Heart left ventricle (tissue), 16 donors: ENCODE measurements around the gene CLEC16A. TPM values are rescaled to one million over a fixed set of nuclear protein-coding genes. Genes with fewer than 3 reads are reported as not detected.

ENCODE experiments used
- ATAC-seq, 4 donors: fragments of 200-7000 bp; cut with Tn5 transposase; one replicate each; pipeline ENCODE4 v1.9.1; 2020 to 2022; ENCODE audit warnings: moderate library complexity in 4 of 4, mild to moderate bottlenecking in 3 of 4, moderate number of reproducible peaks in 1 of 4
- DNase-seq, 5 donors: peaks; one replicate each; pipeline ENCODE4 v3.0.0-alpha.2; 2020
- H3K27ac ChIP-seq, 12 donors: fragments of 200-600 bp; sonication (generic) in 4 of 12; one replicate each; pipeline versions ENCODE4 v1.5.0 to v1.8.0; 2016 to 2022; ENCODE audit warnings: mild to moderate bottlenecking in 2 of 12
- H3K27me3 ChIP-seq, 9 donors: fragments of 200-600 bp; sonication (generic) in 2 of 9; one replicate each; pipeline versions ENCODE4 v1.5.1 to v1.8.0; 2016 to 2022; ENCODE audit warnings: mild to moderate bottlenecking in 3 of 9
- H3K36me3 ChIP-seq, 9 donors: fragments of 200-600 bp; sonication (generic) in 2 of 9; one replicate each; pipeline versions ENCODE4 v1.5.0 to v1.8.0; 2018 to 2022; ENCODE audit warnings: mild to moderate bottlenecking in 2 of 9
- H3K4me1 ChIP-seq, 12 donors: fragments of 200-600 bp; sonication (generic) in 4 of 12; one replicate each; pipeline versions ENCODE4 v1.5.0 to v1.8.0; 2016 to 2022; ENCODE audit warnings: mild to moderate bottlenecking in 3 of 12
- H3K4me3 ChIP-seq, 12 donors: fragments of 200-600 bp; sonication (generic) in 4 of 12; one replicate each; pipeline versions ENCODE4 v1.5.0 to v1.8.0; 2017 to 2022; ENCODE audit warnings: mild to moderate bottlenecking in 9 of 12, moderate library complexity in 4 of 12
- H3K9me3 ChIP-seq, 12 donors: fragments of 200-600 bp; sonication (generic) in 4 of 12; one replicate each; pipeline versions ENCODE4 v1.5.0 to v1.8.0; 2016 to 2022; ENCODE audit warnings: mild to moderate bottlenecking in 1 of 12
- CTCF ChIP-seq, 12 donors: fragments of 200-600 bp; sonication (generic) in 4 of 12; IDR thresholded peaks; one replicate each; pipeline versions ENCODE4 v1.5.0 to v1.8.0; 2018 to 2022; ENCODE audit warnings: antibody characterized with exemption in 12 of 12, mild to moderate bottlenecking in 5 of 12
- POLR2A ChIP-seq, 2 donors: fragments of 450-650 bp; IDR thresholded peaks; one replicate each; pipeline ENCODE4 v1.6.1; 2017; ENCODE audit warnings: antibody characterized with exemption in 2 of 2, mild to moderate bottlenecking in 2 of 2, moderate library complexity in 2 of 2
- WGBS, 4 donors: extraction: QIAGEN DNeasy Blood & Tissue Kit in 2 of 4; methylation state at CpG; one replicate each; pipeline versions ENCODE4 v1.1.5 to v1.1.7; 2013 to 2018; 5-methylcytosine and 5-hydroxymethylcytosine counted together
- intact Hi-C, 10 donors: fragments of 100-400 bp; cut with DNase I; formaldehyde crosslinking; loops; one replicate each; pipeline versions ENCODE4 v1.11.1 to v1.14.2; 2022
- polyA plus RNA-seq, 2 donors: library from polyadenylated mRNA; stranded (reverse); fragments of 200-250 nt; gene quantifications; one replicate each; pipeline ENCODE4 v1.2.3, GENCODE V29; 2013
- total RNA-seq, 9 donors: library from RNA; depleted of rRNA in 2 of 9; stranded (reverse); fragments of >200 nt in 2 of 9; fragmentation: NEBNext Ultra II Directional in 3 of 9; extraction: Animal tissue kit (Norgen Biotek cat#: 25700) in 3 of 9; gene quantifications; one replicate each; pipeline versions ENCODE4 v1.1.0 to v1.2.4, GENCODE V29; 2016 to 2023
- donor health status: ischemic (EF 13 %, LVEDD 7.1; RV severe dilation, severe dysfunction).
- donor health status: healthy with polysubstance abuse.
- donor health status: DM: no; HTN: yes; CAD: no.
- donor health status: DM: no; HTN: no; CAD: no.
- donor health status: ischemic (EF 25% LVEDD 6.9; RV normal size, moderate dysfunction).
- donor health status: ischemic (EF 25% LVEDD 5.7; RV mildly dilated, moderate dysfunction).
- donor health status: healthy.
- donor health status: DM: yes; HTN: yes; CAD: no.
- donor health status: ischemic (EF 35%, LVEDD 5.7; RV mildly dilated, moderate dysfunction).
- donor health status: nonischemic (EF 11% LVEDD 7.7; RV severe dilation, severe dysfunction).
- donor health status: DM: yes; HTN: yes; CAD: no.
- donor health status: PGD.
- donor health status: ischemic (EF 29% LVEDD 5.4; RV normal size, mild dysfunction).
- donor health status: nonischemic (EF 23%, LVEDD 6.1; RV moderate dilation, normal function).

CLEC16A gene
- total and polyA plus RNA-seq, 11 donors = 13.8 to 41.1 (median 23.7) TPM

- Histone ChIP-seq H3K9me3 (peaks cover 0 to 1% (median 0%) of the 10 kb centered on the region in 12 donors), H3K36me3 (no peaks in the 10 kb centered on the region), H3K27me3 (no peaks in the 10 kb centered on the region), H3K4me3 (no peak overlapping the region), H3K4me1 (peaks cover 0 to 19% (median 0%) of the 10 kb centered on the region in 12 donors), H3K27ac (no peak overlapping the region)
- peak in 3 of 4 donors; percentile 40 to 77 (median 60) for ATAC-seq
- intact Hi-C loops = no loop called here
- 62 to 82% (median 73%) methylated on average over 12 to 13 of the region's 13 CpGs for WGBS, 4 donors
- peak in 1 of 5 donors; percentile 43 for DNase-seq
- TF ChIP-seq POLR2A (IDR thresholded peaks at IDR 0.05) (no peak), CTCF (IDR thresholded peaks at IDR 0.05) (no peak)
These were observed 211.0 kb downstream of the CLEC16A start for GRCh38 chr16:11155284-11155806.

GRCh38 chr16:11156401-11156800, 212.0 kb downstream of the CLEC16A start:
- TF ChIP-seq POLR2A (IDR thresholded peaks at IDR 0.05) (no peak), CTCF (IDR thresholded peaks at IDR 0.05) (no peak)
- DNase-seq = no peak
- 84 to 95% (median 94%) methylated on average over 8 to 9 of the region's 9 CpGs for WGBS, 4 donors
- intact Hi-C loops = no loop called here
- Histone ChIP-seq H3K27ac (no peak overlapping the region), H3K36me3 (no peaks in the 10 kb centered on the region), H3K4me1 (peaks cover 0 to 26% (median 4%) of the 10 kb centered on the region in 12 donors), H3K27me3 (no peaks in the 10 kb centered on the region), H3K9me3 (peaks cover 0 to 6% (median 0%) of the 10 kb centered on the region in 12 donors), H3K4me3 (no peak overlapping the region)
- ATAC-seq = no peak

- Histone ChIP-seq H3K9me3 (peaks cover 0 to 6% (median 0%) of the 10 kb centered on the region in 12 donors), H3K4me3 (no peak overlapping the region), H3K4me1 (peaks cover 0 to 33% (median 11%) of the 10 kb centered on the region in 12 donors), H3K27me3 (no peaks in the 10 kb centered on the region), H3K27ac (no peak overlapping the region), H3K36me3 (no peaks in the 10 kb centered on the region)
- WGBS, 4 donors = 86 to 93% (median 92%) methylated on average over 7 of the region's 7 CpGs
- TF ChIP-seq POLR2A (IDR thresholded peaks at IDR 0.05) = no peak
- TF ChIP-seq CTCF (IDR thresholded peaks at IDR 0.05) = no peak
- ATAC-seq = no peak
- no peak for DNase-seq
- intact Hi-C loops = no loop called here
These were observed 212.8 kb downstream of the CLEC16A start for GRCh38 chr16:11157143-11157542.

- TF ChIP-seq POLR2A (IDR thresholded peaks at IDR 0.05) (no peak), CTCF (IDR thresholded peaks at IDR 0.05) (no peak)
- Histone ChIP-seq H3K27me3 (no peaks in the 10 kb centered on the region), H3K27ac (no peak overlapping the region), H3K4me3 (no peak overlapping the region), H3K9me3 (peaks cover 0 to 6% (median 0%) of the 10 kb centered on the region in 12 donors), H3K36me3 (no peaks in the 10 kb centered on the region), H3K4me1 (peaks cover 0 to 42% (median 13%) of the 10 kb centered on the region in 12 donors)
- intact Hi-C loops = loop anchor here in 1 of 10 donors (2.0 kb wide), 1 partner anchor 57 kb away; no protein-coding TSS in a partner anchor
- ATAC-seq (no peak), DNase-seq (no peak)
- WGBS, 4 donors = 91 to 95% (median 94%) methylated on average over 12 of the region's 12 CpGs
These were observed 213.7 kb downstream of the CLEC16A start for GRCh38 chr16:11158018-11158417.
